Liver (tissue), 9 donors: Measurements from ENCODE around the gene ZNF710. TPM values are rescaled to one million over a fixed set of nuclear protein-coding genes. Genes with fewer than 3 reads are reported as not detected.

Experiments used
- DNase-seq: peaks from one replicate; pipeline ENCODE4 v3.0.0-alpha.2; 2017; ENCODE audit warnings: low spot score
- H3K27ac ChIP-seq, 2 donors: one replicate each; pipeline ENCODE4 v1.7.0; 2013; ENCODE audit warnings: inconsistent platforms in 2 of 2, low read length in 2 of 2, control low read depth in 1 of 2, low read depth in 1 of 2, mild to moderate bottlenecking in 1 of 2
- H3K27me3 ChIP-seq, 4 donors: one replicate each; pipeline versions ENCODE4 v1.6.1 to v1.7.0; 2013; ENCODE audit warnings: low read length in 3 of 4, inconsistent platforms in 1 of 4, mild to moderate bottlenecking in 1 of 4, moderate library complexity in 1 of 4; ENCODE audit not compliant: control insufficient read depth in 4 of 4, insufficient read depth in 4 of 4
- H3K36me3 ChIP-seq, 4 donors: one replicate each; pipeline versions ENCODE4 v1.6.1 to v1.7.0; 2013; ENCODE audit warnings: low read length in 3 of 4, mild to moderate bottlenecking in 3 of 4, low read depth in 1 of 4, moderate library complexity in 1 of 4; ENCODE audit not compliant: control insufficient read depth in 4 of 4, insufficient read depth in 3 of 4
- H3K4me1 ChIP-seq, 4 donors: one replicate each; pipeline versions ENCODE4 v1.6.1 to v1.7.0; 2013; ENCODE audit warnings: low read length in 3 of 4, mild to moderate bottlenecking in 3 of 4, moderate library complexity in 1 of 4; ENCODE audit not compliant: control insufficient read depth in 4 of 4, insufficient read depth in 4 of 4
- H3K4me3 ChIP-seq, 3 donors: one replicate each; pipeline versions ENCODE4 v1.6.1 to v1.7.0; 2013; ENCODE audit warnings: low read length in 3 of 3, control low read depth in 1 of 3, low read depth in 1 of 3, mild to moderate bottlenecking in 1 of 3
- H3K9ac ChIP-seq, 2 donors: one replicate each; pipeline ENCODE4 v1.7.0; 2013; ENCODE audit warnings: low read length in 2 of 2, mild to moderate bottlenecking in 2 of 2, moderate library complexity in 2 of 2, control low read depth in 1 of 2, low read depth in 1 of 2
- H3K9me3 ChIP-seq, 4 donors: one replicate each; pipeline versions ENCODE4 v1.6.1 to v1.7.0; 2013; ENCODE audit warnings: low read length in 3 of 4; ENCODE audit not compliant: control insufficient read depth in 4 of 4
- CTCF ChIP-seq: fragments of 150-350 bp; IDR thresholded peaks from 2 replicates; pipeline ENCODE4 v1.5.1; 2017; ENCODE audit warnings: improper control_type of control experiment, low read depth, low read length; ENCODE audit not compliant: missing input control
- EGR1 ChIP-seq, 2 donors: IDR thresholded peaks; 2 replicates each; pipeline ENCODE4 v1.6.1; 2016 to 2018; ENCODE audit warnings: antibody characterized with exemption in 2 of 2, low read depth in 2 of 2
- FOXA1 ChIP-seq: IDR thresholded peaks from 2 replicates; pipeline ENCODE4 v1.6.1; 2016; ENCODE audit warnings: antibody characterized with exemption
- FOXA2 ChIP-seq: IDR thresholded peaks from 2 replicates; pipeline ENCODE4 v1.6.1; 2016; ENCODE audit warnings: antibody characterized with exemption
- GABPA ChIP-seq, 2 donors: IDR thresholded peaks in 1 of 2; conservative IDR thresholded peaks in 1 of 2; 2 replicates each; pipeline ENCODE4 v1.6.1; 2016; ENCODE audit warnings: antibody characterized with exemption in 2 of 2, mild to moderate bottlenecking in 1 of 2, moderate library complexity in 1 of 2
- HNF4A ChIP-seq, 2 donors: conservative IDR thresholded peaks; 2 replicates each; pipeline ENCODE4 v1.6.1; 2016; ENCODE audit warnings: antibody characterized with exemption in 2 of 2, mild to moderate bottlenecking in 2 of 2
- HNF4G ChIP-seq: IDR thresholded peaks from 2 replicates; pipeline ENCODE4 v1.6.1; 2016; ENCODE audit warnings: antibody characterized with exemption
- JUND ChIP-seq, 2 donors: IDR thresholded peaks; 2 replicates each; pipeline ENCODE4 v1.6.1; 2016; ENCODE audit warnings: antibody characterized with exemption in 2 of 2
- MAX ChIP-seq: IDR thresholded peaks from 2 replicates; pipeline ENCODE4 v1.6.1; 2016; ENCODE audit warnings: antibody characterized with exemption
- NR2F2 ChIP-seq: IDR thresholded peaks from 2 replicates; pipeline ENCODE4 v1.6.1; 2016; ENCODE audit warnings: antibody characterized with exemption
- RAD21 ChIP-seq, 2 donors: IDR thresholded peaks; 2 replicates each; pipeline ENCODE4 v1.6.1; 2016; ENCODE audit warnings: antibody characterized with exemption in 2 of 2, mild to moderate bottlenecking in 2 of 2
- REST ChIP-seq: IDR thresholded peaks from 2 replicates; pipeline ENCODE4 v1.6.1; 2016; ENCODE audit warnings: antibody characterized with exemption, mild to moderate bottlenecking
- RXRA ChIP-seq, 2 donors: IDR thresholded peaks; 2 replicates each; pipeline ENCODE4 v1.6.1; 2017 to 2018; ENCODE audit warnings: antibody characterized with exemption in 2 of 2, mild to moderate bottlenecking in 1 of 2
- SP1 ChIP-seq: IDR thresholded peaks from 2 replicates; pipeline ENCODE4 v1.6.1; 2018; ENCODE audit warnings: antibody characterized with exemption, mild to moderate bottlenecking
- TAF1 ChIP-seq: conservative IDR thresholded peaks from 2 replicates; pipeline ENCODE4 v1.6.1; 2016; ENCODE audit warnings: antibody characterized with exemption, mild to moderate bottlenecking
- YY1 ChIP-seq: IDR thresholded peaks from 2 replicates; pipeline ENCODE4 v1.6.1; 2016; ENCODE audit warnings: antibody characterized with exemption, mild to moderate bottlenecking
- ZBTB33 ChIP-seq: IDR thresholded peaks from 2 replicates; pipeline ENCODE4 v1.6.1; 2016; ENCODE audit warnings: antibody characterized with exemption
- WGBS: extraction: QIAGEN DNeasy Blood & Tissue Kit; methylation state at CpG from one replicate; pipeline ENCODE4 v1.1.7; 2013; 5-methylcytosine and 5-hydroxymethylcytosine counted together
- polyA plus RNA-seq, 2 donors: library from polyadenylated mRNA; stranded (reverse) in 1 of 2; unstranded in 1 of 2; fragments of 200-250 nt in 1 of 2; fragments of >200 nt in 1 of 2; fragmentation: Nextera tagmentation in 1 of 2; extraction: Ambion mirVana in 1 of 2; gene quantifications; one replicate each; pipeline versions ENCODE4 v1.2.1 to v1.2.3, GENCODE V29; 2013 to 2015
- total RNA-seq, 2 donors: library from RNA; depleted of rRNA; stranded (reverse); fragments of >200 nt; gene quantifications; one replicate each; pipeline ENCODE4 v1.2.3, GENCODE V29; 2014
- TF ChIP-seq, protein P1 (sequence below): IDR thresholded peaks from 2 replicates; pipeline ENCODE4 v1.6.1; 2016; ENCODE audit warnings: antibody characterized with exemption
- donor health status: healthy.
- donor health status: healthy.
- donor health status: healthy.
- donor health status: healthy.
- donor health status: healthy.

ZNF710 gene
- total and polyA plus RNA-seq, 4 donors, result 1.9 to 15.3 (median 5.4) TPM

GRCh38 chr15:90124507-90124906 lies 123.4 kb downstream of the ZNF710 start:
- no peak overlapping the region for H3K9ac ChIP-seq
- H3K36me3 ChIP-seq, result no peaks in the 10 kb centered on the region
- no peaks in the 10 kb centered on the region for H3K9me3 ChIP-seq
- TF ChIP-seq SP1 (peak; percentile 15), REST (no peak), RAD21 (IDR thresholded peaks at IDR 0.05) (peak in 1 of 2 donors; percentile 4), FOXA2 (peak; percentile 26), HNF4A (conservative IDR thresholded peaks at IDR 0.05) (peak; percentile 18 to 33), RXRA (IDR thresholded peaks at IDR 0.05) (peak; percentile 22 to 42), JUND (IDR thresholded peaks at IDR 0.05) (no peak)
- no peak overlapping the region for H3K27ac ChIP-seq
- H3K27me3 ChIP-seq, result no peaks in the 10 kb centered on the region
- no peak for DNase-seq
- H3K4me1 ChIP-seq, result peaks cover 5 to 13% (median 10%) of the 10 kb centered on the region in 4 donors
- no peak overlapping the region for H3K4me3 ChIP-seq

DNA sequence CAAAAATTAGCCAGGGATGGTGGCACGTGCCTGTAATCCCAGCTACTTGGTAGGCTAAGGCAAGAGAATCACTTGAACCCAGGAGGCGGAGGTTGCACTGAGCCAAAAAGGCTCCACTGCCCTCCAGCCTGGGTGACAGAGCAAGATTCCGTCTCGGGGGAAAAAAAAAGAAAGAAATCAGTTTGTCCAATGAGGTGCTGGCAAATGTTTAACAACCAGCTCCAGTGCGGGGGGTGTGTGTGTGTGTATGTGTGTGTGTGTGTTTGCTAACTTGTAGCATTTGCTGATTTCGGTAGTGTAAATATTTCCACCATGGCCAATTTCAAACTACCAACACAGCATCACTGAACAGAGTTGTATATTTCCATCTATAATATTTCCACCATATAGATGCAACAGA lies 124.9 kb downstream of the ZNF710 start:
- DNase-seq, result peak; percentile 64

More for the DNA sequence above, 124.9 kb downstream of the ZNF710 start:
- H3K4me3 ChIP-seq, result no peak overlapping the region
- H3K36me3 ChIP-seq, result no peaks in the 10 kb centered on the region
- H3K9me3 ChIP-seq, result no peaks in the 10 kb centered on the region
- H3K4me1 ChIP-seq, result peaks cover 5 to 13% (median 10%) of the 10 kb centered on the region in 4 donors
- H3K27ac ChIP-seq, result peak overlapping the region; percentile 37 to 48
- TF ChIP-seq TAF1 (no peak), HNF4G (no peak), FOXA2 (peak; percentile 47), REST (peak; percentile 25), FOXA1 (no peak), EGR1 (IDR thresholded peaks at IDR 0.05; ENCODE audit: low read depth in 2 of 2) (no peak), MAX (no peak), SP1 (no peak), ZBTB33 (no peak), JUND (IDR thresholded peaks at IDR 0.05) (peak in 1 of 2 donors; percentile 23), NR2F2 (no peak), YY1 (peak; percentile 46), GABPA (IDR thresholded peaks at IDR 0.05 in 1 of 2, conservative IDR thresholded peaks at IDR 0.05 in 1 of 2) (peak in 1 of 2 donors; percentile 6), RAD21 (IDR thresholded peaks at IDR 0.05) (peak in 1 of 2 donors; percentile 7), HNF4A (conservative IDR thresholded peaks at IDR 0.05) (peak; percentile 39 to 48), RXRA (IDR thresholded peaks at IDR 0.05) (peak; percentile 35 to 59), CTCF (no peak)
- TF ChIP-seq, protein P1, sequence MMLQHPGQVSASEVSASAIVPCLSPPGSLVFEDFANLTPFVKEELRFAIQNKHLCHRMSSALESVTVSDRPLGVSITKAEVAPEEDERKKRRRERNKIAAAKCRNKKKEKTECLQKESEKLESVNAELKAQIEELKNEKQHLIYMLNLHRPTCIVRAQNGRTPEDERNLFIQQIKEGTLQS, result peak; percentile 19
- H3K27me3 ChIP-seq, result no peaks in the 10 kb centered on the region
- 36% methylated on average over 6 of the region's 6 CpGs for WGBS
- no peak overlapping the region for H3K9ac ChIP-seq
